SW 1271 (cell line): ENCODE measurements around the gene MARK4.
"Not testable (repeated sequence)": the region's sequence is repeated elsewhere in the genome, so short reads cannot be mapped to it uniquely, and the experiment has no call there.

Source experiments
- DNase-seq, 2 experiments: peaks; one replicate each; lab custom pipeline; 2025; lab: John Stamatoyannopoulos, UW

The MARK4 gene

GRCh38 chr19:45305421-45305820 lies 54.4 kb downstream of the MARK4 start:
- no peak for DNase-seq

- DNase-seq: no peak
Observed at GRCh38 chr19:45306040-45306439, 55.0 kb downstream of the MARK4 start.

- DNase-seq: no peak
Observed at GRCh38 chr19:45306518-45307027, 55.5 kb downstream of the MARK4 start.

GRCh38 chr19:45307361-45307760 lies 56.3 kb downstream of the MARK4 start:
- DNase-seq: no peak

- DNase-seq: not testable (repeated sequence)
Observed at GRCh38 chr19:45309322-45309721, 58.3 kb downstream of the MARK4 start.

GRCh38 chr19:45311621-45312020 lies 60.5 kb downstream of the MARK4 start:
- no peak for DNase-seq

- DNase-seq: not testable (repeated sequence)
Observed at GRCh38 chr19:45312285-45312684, 61.2 kb downstream of the MARK4 start.

- no peak for DNase-seq
Observed at GRCh38 chr19:45314708-45315245, 63.7 kb downstream of the MARK4 start.

GRCh38 chr19:45315304-45315703 lies 64.2 kb downstream of the MARK4 start:
- no peak for DNase-seq

- DNase-seq: no peak
Observed at GRCh38 chr19:45320997-45321775, 70.1 kb downstream of the MARK4 start.

GRCh38 chr19:45321848-45322247 lies 70.8 kb downstream of the MARK4 start:
- DNase-seq: no peak

GRCh38 chr19:45322311-45322710 lies 71.2 kb downstream of the MARK4 start:
- no peak for DNase-seq

- no peak for DNase-seq
Observed at GRCh38 chr19:45322744-45323281, 71.7 kb downstream of the MARK4 start, which contains the start of gene CKM. CKM (minus strand) TSS chr19:45322875; CDS start chr19:45319713, 3,162 bp downstream.

GRCh38 chr19:45323671-45324081 lies 72.6 kb downstream of the MARK4 start:
- no peak for DNase-seq

- no peak for DNase-seq
Observed at GRCh38 chr19:45324349-45324907, 73.4 kb downstream of the MARK4 start.

- DNase-seq: no peak
Observed at GRCh38 chr19:45327404-45328143, 76.5 kb downstream of the MARK4 start.

GRCh38 chr19:45331411-45331810 lies 80.3 kb downstream of the MARK4 start:
- DNase-seq: no peak

- DNase-seq: no peak
Observed at GRCh38 chr19:45333609-45334303, 82.7 kb downstream of the MARK4 start.

- not testable (repeated sequence) for DNase-seq
Observed at GRCh38 chr19:45334881-45335280, 83.8 kb downstream of the MARK4 start.

GRCh38 chr19:45336696-45337251 lies 85.7 kb downstream of the MARK4 start:
- no peak for DNase-seq

GRCh38 chr19:45339629-45340028 lies 88.6 kb downstream of the MARK4 start:
- no peak for DNase-seq
